GM21576 (cell line): Measurements from ENCODE around the gene GABRP.
"Not testable (repeated sequence)": the region's sequence is repeated elsewhere in the genome, so short reads cannot be mapped to it uniquely, and the experiment has no call there.

Source experiments
- ATAC-seq: cut with Tn5 transposase; IDR thresholded peaks from one replicate; pipeline ENCODE4 v1.9.1; 2021; ENCODE audit warnings: mild to moderate bottlenecking, moderate library complexity; ENCODE audit not compliant: unreplicated experiment

The GABRP gene

DNA sequence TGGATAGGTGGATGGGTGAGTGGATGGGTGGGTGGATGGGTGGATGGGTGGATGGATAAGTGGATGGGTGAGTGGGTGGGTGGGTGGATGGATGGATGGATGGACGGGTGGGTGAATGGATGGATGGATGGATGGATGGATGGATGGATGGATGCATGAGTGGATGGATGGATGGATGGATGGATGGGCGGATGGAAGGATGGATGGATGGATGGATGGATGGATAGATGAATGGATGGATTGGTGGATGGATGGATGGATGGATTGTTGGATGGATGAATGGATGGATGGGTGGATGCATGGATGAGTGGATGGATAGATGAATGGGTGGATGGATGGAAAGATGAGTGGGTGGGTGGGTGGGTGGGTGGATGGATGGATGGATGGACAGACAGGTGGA is 29.0 kb upstream of the GABRP start:
- ATAC-seq = not testable (repeated sequence)

DNA sequence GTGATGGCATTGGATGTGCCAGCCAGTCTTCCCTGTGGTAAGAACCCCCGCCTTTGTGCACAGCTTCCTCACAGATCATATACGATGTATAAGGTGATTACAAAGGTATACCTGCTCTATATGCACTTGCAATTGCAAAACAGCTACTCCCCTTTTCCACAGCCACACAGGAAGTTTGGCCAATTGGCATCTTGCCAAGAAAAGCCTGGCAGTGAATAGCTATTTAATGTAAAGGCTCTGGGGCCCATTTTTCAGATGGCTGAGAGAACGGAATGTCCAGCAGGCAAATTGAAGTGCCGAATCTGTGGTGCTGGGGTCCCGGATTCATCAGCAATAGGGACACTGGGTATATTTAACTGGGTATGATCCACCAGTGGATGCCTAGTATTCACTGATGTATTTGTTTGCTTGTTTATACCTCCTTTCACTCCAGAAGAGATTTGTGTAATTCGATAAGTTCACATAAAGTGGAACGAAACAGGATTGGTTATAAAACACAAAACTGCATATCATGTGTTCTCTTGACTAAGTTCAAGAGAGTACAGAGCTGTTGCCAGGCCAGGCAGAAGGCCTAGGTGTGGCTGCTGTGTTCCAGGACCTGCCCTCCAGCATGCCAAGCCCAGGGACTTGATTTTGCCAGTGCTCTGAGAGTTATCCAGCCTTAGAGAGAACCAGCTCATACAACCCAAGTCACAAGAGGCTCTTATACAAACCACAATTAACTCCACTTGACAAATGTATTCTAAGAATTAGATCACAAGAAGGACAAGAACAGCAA is 27.7 kb upstream of the GABRP start:
- ATAC-seq = no peak

DNA sequence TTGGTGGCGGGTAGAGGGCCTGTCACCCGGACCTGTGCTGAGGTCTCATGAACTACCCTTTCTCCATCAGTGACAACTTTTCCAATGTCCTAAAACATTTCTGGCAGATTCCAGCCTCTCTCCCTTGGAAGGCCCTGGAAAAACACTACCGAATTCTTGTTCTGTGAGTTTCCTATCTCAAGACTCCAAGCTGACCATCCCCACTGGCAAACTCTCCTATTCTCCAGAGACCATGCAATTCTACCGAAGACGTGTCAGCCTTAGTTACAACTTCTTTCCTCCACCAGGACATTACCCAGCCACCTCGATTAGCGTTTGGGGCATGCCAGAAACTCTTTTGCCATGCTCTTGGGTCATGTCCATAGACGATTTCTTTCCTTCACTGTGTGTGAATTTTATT is 26.8 kb upstream of the GABRP start:
- no peak for ATAC-seq

GRCh38 chr5:170757182-170757601 is 26.3 kb upstream of the GABRP start:
- ATAC-seq = no peak

GRCh38 chr5:170757669-170758068 is 25.9 kb upstream of the GABRP start:
- ATAC-seq = no peak

GRCh38 chr5:170758481-170758880 is 25.0 kb upstream of the GABRP start:
- no peak for ATAC-seq

GRCh38 chr5:170760113-170760512 is 23.4 kb upstream of the GABRP start:
- ATAC-seq = no peak

- ATAC-seq = no peak
Measured at GRCh38 chr5:170761048-170761707, 22.3 kb upstream of the GABRP start.

- ATAC-seq = no peak
Measured at GRCh38 chr5:170761708-170762066, 21.8 kb upstream of the GABRP start.

- ATAC-seq = not testable (repeated sequence)
Measured at GRCh38 chr5:170762298-170762697, 21.2 kb upstream of the GABRP start.

- not testable (repeated sequence) for ATAC-seq
Measured at GRCh38 chr5:170765868-170766267, 17.7 kb upstream of the GABRP start.

DNA sequence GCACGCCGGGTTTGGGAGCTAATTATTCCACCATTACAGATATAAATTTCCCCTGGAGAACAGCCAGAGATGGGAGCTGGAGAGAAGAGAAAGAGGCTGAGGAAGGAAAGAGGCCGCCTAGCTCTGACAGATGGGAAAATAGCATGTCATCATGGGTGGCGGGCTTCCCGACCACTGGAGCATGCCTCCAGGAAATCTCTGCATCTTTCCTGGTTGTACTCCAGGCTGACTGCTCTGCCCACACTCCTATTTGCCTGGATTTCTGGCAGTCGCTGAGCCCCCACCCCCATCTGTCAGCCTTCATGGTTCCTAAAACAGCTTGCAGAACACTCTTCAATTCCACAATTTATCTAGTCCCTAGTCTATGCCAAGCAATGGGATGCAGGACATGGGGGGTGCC is 14.3 kb upstream of the GABRP start:
- no peak for ATAC-seq

- no peak for ATAC-seq
Measured at GRCh38 chr5:170769898-170770416, 13.6 kb upstream of the GABRP start.

DNA sequence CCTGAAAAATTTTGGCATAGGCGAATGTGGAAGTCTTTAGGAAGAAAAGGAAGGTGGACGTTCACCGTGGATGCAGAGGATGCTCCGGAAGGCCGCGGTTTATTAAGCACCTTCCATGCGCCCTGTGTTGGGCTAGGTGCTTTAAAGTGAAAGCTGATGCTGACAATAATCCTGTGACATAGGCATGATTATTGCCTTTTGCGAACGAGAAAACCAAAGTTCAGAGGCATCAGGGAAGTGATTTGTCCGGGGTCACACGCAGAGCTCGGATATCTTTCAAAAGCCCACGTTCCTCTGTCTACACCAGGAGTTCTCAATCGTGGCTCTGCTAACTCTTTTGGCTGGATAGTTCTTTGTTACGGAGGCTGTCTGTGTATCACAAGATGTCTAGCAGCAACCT is 12.0 kb upstream of the GABRP start:
- no peak for ATAC-seq

- no peak for ATAC-seq
Measured at GRCh38 chr5:170773024-170773985, 10.2 kb upstream of the GABRP start.

- ATAC-seq = no peak
Measured at GRCh38 chr5:170774831-170775230, 8.7 kb upstream of the GABRP start.

DNA sequence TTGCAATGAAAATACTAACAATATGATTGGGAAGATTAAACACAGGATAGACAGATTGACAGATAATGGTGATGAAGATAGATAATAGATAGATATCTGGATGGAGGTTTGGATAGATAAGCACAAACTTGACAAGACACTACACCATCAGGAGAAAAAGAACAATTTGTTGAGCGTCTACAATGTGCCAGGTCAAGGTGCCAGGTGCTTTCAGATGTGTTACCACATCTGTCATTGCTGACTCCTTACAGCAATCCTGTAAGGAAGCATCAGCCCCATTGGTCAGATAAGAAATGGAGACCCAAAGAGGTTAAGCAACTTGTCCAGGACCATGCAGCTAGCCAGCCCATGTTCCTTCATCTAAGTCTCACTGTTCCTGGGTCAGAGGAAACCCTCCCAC is 1.6 kb upstream of the GABRP start:
- no peak for ATAC-seq

DNA sequence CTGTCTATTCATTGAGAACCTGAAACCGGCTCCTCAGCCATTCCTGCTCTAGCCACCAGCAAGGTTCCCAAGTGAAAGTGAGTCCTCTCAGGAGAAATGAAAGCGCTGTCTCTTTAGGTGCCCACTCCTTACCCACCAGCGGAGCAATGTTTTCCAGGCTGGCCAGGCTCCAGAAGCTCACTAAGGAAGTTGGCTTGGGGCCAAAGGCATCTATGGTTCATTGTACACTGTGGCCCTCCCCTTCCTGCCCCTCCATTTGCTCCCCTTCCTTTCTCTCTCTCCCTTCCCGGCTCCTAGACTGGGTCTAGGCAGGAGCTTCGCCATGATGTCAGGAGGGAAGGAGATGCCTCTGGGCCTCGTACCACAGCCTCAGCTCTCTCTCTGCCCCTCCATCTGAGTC is 1.1 kb upstream of the GABRP start:
- ATAC-seq = no peak

- no peak for ATAC-seq
Measured at GRCh38 chr5:170785416-170785815, 1.9 kb downstream of the GABRP start.

DNA sequence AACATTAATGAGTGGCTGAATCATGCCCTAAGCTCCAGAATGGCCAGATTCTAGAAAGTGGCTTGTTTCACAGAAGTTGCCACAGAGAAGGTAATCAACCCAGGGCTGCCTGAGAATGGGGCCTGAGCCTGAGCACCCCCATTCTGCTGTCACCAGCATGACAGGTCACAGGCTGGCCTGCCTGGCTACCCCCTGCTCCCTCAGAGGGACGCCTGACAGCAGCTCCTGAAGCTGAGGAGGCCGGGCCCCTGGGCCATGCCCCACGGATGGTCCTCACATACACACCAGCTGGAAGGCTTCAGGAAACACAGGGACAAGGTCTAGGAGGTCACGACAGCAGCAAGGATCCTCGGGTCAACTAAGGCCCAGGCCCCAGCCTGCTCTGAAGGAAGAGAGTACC is 3.7 kb downstream of the GABRP start:
- ATAC-seq = no peak

- no peak for ATAC-seq
Measured at GRCh38 chr5:170788626-170789304, 5.2 kb downstream of the GABRP start.
